Spleen (tissue), 11 donors: ENCODE data around the gene DNAH6. TPM values are rescaled to one million over a fixed set of nuclear protein-coding genes. Genes with fewer than 3 reads are reported as not detected.

ENCODE experiments used
- DNase-seq: peaks from one replicate; pipeline ENCODE4 v3.0.0-alpha.2; 2020
- H3K27ac ChIP-seq, 8 donors: fragments of 200-600 bp; sonication (generic) in 7 of 8; 1 replicate in 4 of 8; 2 replicates in 4 of 8; pipeline versions ENCODE4 v1.5.0 to v1.8.0; 2016 to 2021; ENCODE audit warnings: inconsistent platforms in 4 of 8, mild to moderate bottlenecking in 4 of 8, moderate library complexity in 1 of 8
- H3K27me3 ChIP-seq, 7 donors: fragments of 200-600 bp; sonication (generic) in 6 of 7; replicated peaks in 1 of 7; 1 replicate in 4 of 7; 2 replicates in 3 of 7; pipeline versions ENCODE4 v1.5.0 to v1.8.0; 2016 to 2021; ENCODE audit warnings: inconsistent platforms in 3 of 7, mild to moderate bottlenecking in 1 of 7
- H3K36me3 ChIP-seq, 6 donors: fragments of 200-600 bp; sonication (generic) in 5 of 6; 1 replicate in 4 of 6; 2 replicates in 2 of 6; pipeline versions ENCODE4 v1.5.0 to v1.8.0; 2016 to 2021; ENCODE audit warnings: inconsistent platforms in 2 of 6
- H3K4me1 ChIP-seq, 6 donors: fragments of 200-600 bp; sonication (generic) in 5 of 6; 1 replicate in 3 of 6; 2 replicates in 3 of 6; pipeline versions ENCODE4 v1.5.0 to v1.8.0; 2016 to 2021; ENCODE audit warnings: inconsistent platforms in 3 of 6
- H3K4me3 ChIP-seq, 8 donors: fragments of 200-600 bp; sonication (generic) in 7 of 8; 1 replicate in 4 of 8; 2 replicates in 4 of 8; pipeline versions ENCODE4 v1.5.0 to v1.8.0; 2016 to 2021; ENCODE audit warnings: inconsistent platforms in 4 of 8, mild to moderate bottlenecking in 4 of 8, moderate library complexity in 2 of 8
- H3K9me3 ChIP-seq, 8 donors: fragments of 200-600 bp; sonication (generic) in 7 of 8; 1 replicate in 4 of 8; 2 replicates in 4 of 8; pipeline versions ENCODE4 v1.5.0 to v1.8.0; 2016 to 2021; ENCODE audit warnings: inconsistent platforms in 4 of 8
- POLR2A ChIP-seq, 3 donors: fragments of 450-650 bp; IDR thresholded peaks; one replicate each; pipeline ENCODE4 v1.5.1; 2017; ENCODE audit warnings: antibody characterized with exemption in 3 of 3, mild to moderate bottlenecking in 1 of 3
- POLR2AphosphoS5 ChIP-seq, 3 donors: sonication (generic); formaldehyde crosslinking; IDR thresholded peaks; one replicate each; pipeline ENCODE4 v1.5.1; 2017; ENCODE audit warnings: antibody characterized with exemption in 3 of 3
- WGBS, 5 donors: extraction: QIAGEN DNeasy Blood & Tissue Kit in 3 of 5; methylation state at CpG; one replicate each; pipeline versions ENCODE4 v1.1.5 to v1.1.7; 2013 to 2018; 5-methylcytosine and 5-hydroxymethylcytosine counted together
- intact Hi-C: fragments of 100-400 bp; cut with DNase I; formaldehyde crosslinking; loops from one replicate; pipeline ENCODE4 v1.15.0; 2023; ENCODE audit warnings: low total_unique reads
- polyA plus RNA-seq, 3 donors: library from polyadenylated mRNA; stranded (reverse); fragments of 200-250 nt; gene quantifications; one replicate each; pipeline ENCODE4 v1.2.1, GENCODE V29; 2013
- total RNA-seq, 7 donors: library from RNA; depleted of rRNA in 3 of 7; stranded (reverse); fragments of >200 nt in 3 of 7; fragmentation: NEBNext Ultra II Directional in 4 of 7; extraction: Animal tissue kit (Norgen Biotek cat#: 25700) in 4 of 7; gene quantifications; one replicate each; pipeline versions ENCODE4 v1.1.0 to v1.2.1, GENCODE V29; 2016 to 2021
- TF ChIP-seq, protein P1 (sequence below), 11 experiments: fragments of 200-600 bp in 7 of 11; fragments of 450-650 bp in 4 of 11; sonication (generic) in 4 of 11; IDR thresholded peaks in 8 of 11; conservative IDR thresholded peaks in 3 of 11; 1 replicate in 7 of 11; 2 replicates in 4 of 11; pipeline versions ENCODE4 v1.4.0 to v1.8.0; 2016 to 2021; ENCODE audit warnings: antibody characterized with exemption in 11 of 11, inconsistent platforms in 4 of 11, mild to moderate bottlenecking in 1 of 11
- donor health status: healthy with polysubstance abuse.
- donor health status: DM: no; HTN: no; CAD: no; lungs with moderate emphysema.
- donor health status: DM: no; HTN: no; CAD: no.
- donor health status: Bipolar disorder and iron deficiency.
- donor health status: healthy.
- donor health status: DM: no; HTN: no; CAD: no.
- donor health status: DM: yes; HTN: yes; CAD: no.

Gene DNAH6
- total and polyA plus RNA-seq, 10 donors: 0.02 to 1.1 (median 0.43) TPM; not detected in 1

DNA sequence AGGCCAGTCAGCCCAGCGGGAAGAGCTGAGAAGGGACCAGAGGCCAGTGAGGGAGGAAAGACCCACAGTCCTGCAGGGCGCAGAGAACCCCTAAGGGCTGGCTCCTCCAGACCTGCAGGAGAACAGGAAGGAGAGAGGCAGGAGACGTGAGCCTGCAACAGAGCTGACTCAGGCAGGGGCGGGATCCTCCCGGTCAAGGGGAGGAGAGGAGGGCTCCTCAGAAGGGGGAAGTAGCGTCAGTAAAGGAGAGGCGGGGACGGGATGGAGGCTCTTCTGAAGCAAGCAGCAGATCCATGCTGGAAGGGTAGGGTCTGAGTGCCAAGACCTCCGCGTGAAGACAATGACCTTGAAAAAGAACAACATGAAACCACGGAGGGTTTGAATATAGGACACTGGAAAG is 313.8 kb downstream of the DNAH6 start:
- DNase-seq: peak; percentile 83
- no peaks in the 10 kb centered on the region for H3K27me3 ChIP-seq
- intact Hi-C loops: no loop called here
- H3K27ac ChIP-seq: peak overlapping the region in 2 of 8 donors; percentile 40 to 48
- H3K4me3 ChIP-seq: no peak overlapping the region
- peaks cover 0 to 6% (median 3%) of the 10 kb centered on the region in 8 donors for H3K9me3 ChIP-seq
- H3K36me3 ChIP-seq: no peaks in the 10 kb centered on the region
- TF ChIP-seq POLR2AphosphoS5 (IDR thresholded peaks at IDR 0.05) (peak; percentile 9 to 34 (median 32)), POLR2A (IDR thresholded peaks at IDR 0.05) (no peak)
- TF ChIP-seq, protein P1, sequence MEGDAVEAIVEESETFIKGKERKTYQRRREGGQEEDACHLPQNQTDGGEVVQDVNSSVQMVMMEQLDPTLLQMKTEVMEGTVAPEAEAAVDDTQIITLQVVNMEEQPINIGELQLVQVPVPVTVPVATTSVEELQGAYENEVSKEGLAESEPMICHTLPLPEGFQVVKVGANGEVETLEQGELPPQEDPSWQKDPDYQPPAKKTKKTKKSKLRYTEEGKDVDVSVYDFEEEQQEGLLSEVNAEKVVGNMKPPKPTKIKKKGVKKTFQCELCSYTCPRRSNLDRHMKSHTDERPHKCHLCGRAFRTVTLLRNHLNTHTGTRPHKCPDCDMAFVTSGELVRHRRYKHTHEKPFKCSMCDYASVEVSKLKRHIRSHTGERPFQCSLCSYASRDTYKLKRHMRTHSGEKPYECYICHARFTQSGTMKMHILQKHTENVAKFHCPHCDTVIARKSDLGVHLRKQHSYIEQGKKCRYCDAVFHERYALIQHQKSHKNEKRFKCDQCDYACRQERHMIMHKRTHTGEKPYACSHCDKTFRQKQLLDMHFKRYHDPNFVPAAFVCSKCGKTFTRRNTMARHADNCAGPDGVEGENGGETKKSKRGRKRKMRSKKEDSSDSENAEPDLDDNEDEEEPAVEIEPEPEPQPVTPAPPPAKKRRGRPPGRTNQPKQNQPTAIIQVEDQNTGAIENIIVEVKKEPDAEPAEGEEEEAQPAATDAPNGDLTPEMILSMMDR (IDR thresholded peaks at IDR 0.05 in 8 of 11, conservative IDR thresholded peaks at IDR 0.05 in 3 of 11): no peak
- 41 to 55% (median 52%) methylated on average over 11 of the region's 11 CpGs for WGBS, 5 donors
- H3K4me1 ChIP-seq: peaks cover 0 to 60% (median 18%) of the 10 kb centered on the region in 6 donors

DNA sequence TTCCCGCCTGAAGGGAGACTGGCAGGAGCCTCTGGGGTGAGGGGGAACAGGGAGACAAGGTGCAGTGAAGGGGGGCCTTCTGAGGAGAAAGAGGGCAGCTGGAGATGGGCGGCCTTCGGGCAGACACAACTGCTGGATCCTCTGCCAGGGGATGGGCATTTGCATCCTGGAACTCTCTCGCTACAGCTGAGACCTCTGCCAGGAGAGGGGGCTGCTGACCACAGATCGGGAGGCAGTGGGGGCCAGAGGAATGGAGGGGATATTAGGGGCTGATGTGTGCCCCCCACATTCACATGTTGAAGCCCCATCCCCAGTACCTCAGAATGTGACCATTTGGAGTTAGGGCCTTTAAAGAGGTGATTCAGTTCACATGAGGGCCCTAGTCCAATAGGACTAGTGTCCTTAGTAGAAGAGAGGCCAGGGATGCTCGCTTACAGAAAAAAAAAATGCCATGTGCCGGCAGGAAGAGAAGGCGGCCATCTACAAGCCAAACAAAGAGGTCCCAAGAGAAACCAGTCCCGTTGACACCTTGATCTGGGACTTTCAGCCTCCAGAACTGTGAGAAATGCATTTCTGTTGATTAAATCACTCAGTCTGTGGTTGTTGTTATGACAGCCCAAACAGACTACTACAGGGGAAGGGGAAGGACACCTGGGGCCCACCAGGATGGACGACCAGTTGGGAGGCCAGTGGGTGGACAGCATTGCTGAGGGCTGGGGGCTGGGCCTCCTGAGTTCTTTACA is 314.6 kb downstream of the DNAH6 start:
- 85 to 90% (median 89%) methylated on average over 10 of the region's 10 CpGs for WGBS, 5 donors
- Histone ChIP-seq H3K36me3 (no peaks in the 10 kb centered on the region), H3K27ac (peak overlapping the region in 2 of 8 donors; percentile 48 to 77), H3K27me3 (no peaks in the 10 kb centered on the region), H3K4me3 (no peak overlapping the region), H3K9me3 (peaks cover 0 to 14% (median 9%) of the 10 kb centered on the region in 8 donors), H3K4me1 (peaks cover 0 to 60% (median 18%) of the 10 kb centered on the region in 6 donors)
- DNase-seq: no peak
- intact Hi-C loops: no loop called here
- TF ChIP-seq POLR2A (IDR thresholded peaks at IDR 0.05): no peak
- TF ChIP-seq POLR2AphosphoS5 (IDR thresholded peaks at IDR 0.05): no peak
- TF ChIP-seq, protein P1 (IDR thresholded peaks at IDR 0.05 in 8 of 11, conservative IDR thresholded peaks at IDR 0.05 in 3 of 11): no peak

DNA sequence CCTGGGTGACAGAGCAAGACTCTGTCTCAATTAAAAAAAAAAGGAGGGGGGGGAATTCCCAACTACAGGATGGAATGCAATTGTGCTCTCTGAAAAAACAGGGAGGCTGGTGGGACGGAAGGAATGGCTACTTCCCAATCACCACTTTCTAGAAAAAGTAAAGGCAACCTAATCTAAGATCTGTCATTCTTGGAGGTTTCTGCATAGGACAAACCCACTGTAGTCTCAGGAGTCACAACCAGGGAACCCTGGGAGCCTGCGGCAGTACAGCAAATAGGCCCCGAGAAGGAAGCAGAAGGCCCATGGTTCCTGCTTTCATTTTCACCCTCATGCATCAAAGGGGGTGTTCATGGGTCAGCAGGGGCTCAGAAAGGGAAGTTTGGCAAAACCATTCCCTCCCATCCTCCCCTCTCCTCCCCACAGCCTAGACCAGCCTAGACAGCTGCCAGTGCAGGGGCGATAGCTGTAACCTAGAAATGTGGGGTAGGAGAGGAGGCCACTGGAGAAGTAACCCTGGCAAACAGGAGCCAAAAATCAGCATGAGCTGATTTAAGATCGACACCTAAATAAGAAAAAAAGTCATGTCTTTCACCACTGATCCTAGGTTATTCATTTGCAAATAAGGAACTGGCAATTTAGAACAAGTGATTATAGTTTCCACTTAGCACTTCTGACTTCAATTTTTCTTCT is 316.6 kb downstream of the DNAH6 start:
- WGBS, 5 donors: 23 to 46% (median 29%) methylated on average over 5 of the region's 5 CpGs
- H3K4me1 ChIP-seq: peaks cover 0 to 59% (median 18%) of the 10 kb centered on the region in 6 donors
- TF ChIP-seq POLR2AphosphoS5 (IDR thresholded peaks at IDR 0.05): peak in 1 of 3 donors; percentile 39
- TF ChIP-seq, protein P1 (IDR thresholded peaks at IDR 0.05 in 8 of 11, conservative IDR thresholded peaks at IDR 0.05 in 3 of 11): no peak
- TF ChIP-seq POLR2A (IDR thresholded peaks at IDR 0.05): no peak

More for the DNA sequence above, 316.6 kb downstream of the DNAH6 start:
- peak; percentile 78 for DNase-seq
- Histone ChIP-seq H3K27ac (peak overlapping the region in 7 of 8 donors; percentile 29 to 77 (median 62)), H3K36me3 (peaks cover 0 to 2% (median 0%) of the 10 kb centered on the region in 6 donors), H3K27me3 (no peaks in the 10 kb centered on the region), H3K4me3 (peak overlapping the region in 1 of 8 donors; percentile 38), H3K9me3 (peaks cover 3 to 33% (median 23%) of the 10 kb centered on the region in 8 donors)
- intact Hi-C loops: no loop called here
